Measurements from ENCODE around the gene C9orf50. TPM values are rescaled to one million over a fixed set of nuclear protein-coding genes. Genes with fewer than 3 reads are reported as not detected.

C9orf50 gene
- total RNA-seq, 1 experiment from 2014 or later = not detected

DNA sequence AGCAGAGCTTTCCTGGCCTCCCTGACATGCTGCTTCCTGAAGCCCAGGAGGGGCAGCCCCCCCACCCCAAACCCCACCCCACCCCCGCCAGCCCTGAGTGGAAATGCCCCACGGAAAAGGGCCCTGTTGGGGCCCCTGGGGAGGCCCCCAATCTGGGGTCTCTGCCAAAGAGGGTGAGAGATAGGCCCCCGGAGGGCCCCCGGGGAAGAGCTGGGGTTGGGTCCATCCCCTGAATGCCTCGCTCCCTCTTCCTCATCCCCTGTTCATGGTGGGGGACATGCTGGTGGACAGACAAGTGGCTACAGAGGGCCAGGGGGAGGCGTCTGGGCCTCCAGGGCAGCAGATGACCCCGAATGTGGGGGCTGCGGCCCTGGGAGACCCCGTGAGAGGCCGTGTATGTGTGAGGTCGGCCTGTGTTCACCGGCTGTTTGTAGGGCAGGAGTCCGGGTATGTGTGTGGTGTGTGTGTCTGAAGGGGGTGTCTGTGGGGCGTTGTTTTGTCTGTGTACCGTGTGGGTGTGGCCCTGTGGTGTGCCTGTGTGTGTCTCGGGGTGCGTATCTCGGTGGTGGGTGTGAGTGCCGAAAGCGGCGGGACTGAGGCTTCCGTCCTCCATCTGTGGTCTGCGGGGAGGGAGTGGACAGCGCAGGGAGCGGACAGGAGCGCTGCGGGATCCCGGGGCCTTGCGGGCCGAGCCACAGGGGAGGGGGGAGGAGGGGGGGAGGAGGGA, 11.3 kb downstream of the C9orf50 start:
- BruUV-seq (replicated peaks) = no TSS peak
- H3K36me3 ChIP-seq (ENCODE audit: control insufficient read depth, insufficient read depth, low read length) = no peaks in the 10 kb centered on the region
- POLR2A ChIA-PET = interaction anchor here (0.7 kb wide), 1 partner anchor 182 kb away, joined by 9 read pairs; no protein-coding TSS in a partner anchor
- no peak for DNase-seq (ENCODE audit: low read depth, low spot score)
- peak overlapping the region; percentile 81 for H3K27ac ChIP-seq (ENCODE audit: low read length)
- intact Hi-C loops (cut with micrococcal nuclease; ENCODE audit: unreplicated experiment) (loop anchor here (5.0 to 10.0 kb wide), 2 partner anchors 432 to 475 kb away; partner anchors contain the start of gene IER5L), in situ Hi-C loops (cut with HindIII; ENCODE audit: low pct_unique_long_range_greater_than_20kb, low sequenced_read_pairs) (no loop called here)
- peak overlapping the region; percentile 18 to 41 for H3K4me3 ChIP-seq (ENCODE audit: low read depth in 2 of 2, low read length in 2 of 2)
- no peak for TF ChIP-seq TCF7L2 (IDR thresholded peaks at IDR 0.05; ENCODE audit: low read depth, low read length)
- TF ChIP-seq, protein P1, sequence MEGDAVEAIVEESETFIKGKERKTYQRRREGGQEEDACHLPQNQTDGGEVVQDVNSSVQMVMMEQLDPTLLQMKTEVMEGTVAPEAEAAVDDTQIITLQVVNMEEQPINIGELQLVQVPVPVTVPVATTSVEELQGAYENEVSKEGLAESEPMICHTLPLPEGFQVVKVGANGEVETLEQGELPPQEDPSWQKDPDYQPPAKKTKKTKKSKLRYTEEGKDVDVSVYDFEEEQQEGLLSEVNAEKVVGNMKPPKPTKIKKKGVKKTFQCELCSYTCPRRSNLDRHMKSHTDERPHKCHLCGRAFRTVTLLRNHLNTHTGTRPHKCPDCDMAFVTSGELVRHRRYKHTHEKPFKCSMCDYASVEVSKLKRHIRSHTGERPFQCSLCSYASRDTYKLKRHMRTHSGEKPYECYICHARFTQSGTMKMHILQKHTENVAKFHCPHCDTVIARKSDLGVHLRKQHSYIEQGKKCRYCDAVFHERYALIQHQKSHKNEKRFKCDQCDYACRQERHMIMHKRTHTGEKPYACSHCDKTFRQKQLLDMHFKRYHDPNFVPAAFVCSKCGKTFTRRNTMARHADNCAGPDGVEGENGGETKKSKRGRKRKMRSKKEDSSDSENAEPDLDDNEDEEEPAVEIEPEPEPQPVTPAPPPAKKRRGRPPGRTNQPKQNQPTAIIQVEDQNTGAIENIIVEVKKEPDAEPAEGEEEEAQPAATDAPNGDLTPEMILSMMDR (IDR thresholded peaks at IDR 0.05) = no peak
- TF ChIP-seq POLR2AphosphoS5 (IDR thresholded peaks at IDR 0.05; ENCODE audit: low read depth, low read length) = no peak
- TF ChIP-seq, protein P2, sequence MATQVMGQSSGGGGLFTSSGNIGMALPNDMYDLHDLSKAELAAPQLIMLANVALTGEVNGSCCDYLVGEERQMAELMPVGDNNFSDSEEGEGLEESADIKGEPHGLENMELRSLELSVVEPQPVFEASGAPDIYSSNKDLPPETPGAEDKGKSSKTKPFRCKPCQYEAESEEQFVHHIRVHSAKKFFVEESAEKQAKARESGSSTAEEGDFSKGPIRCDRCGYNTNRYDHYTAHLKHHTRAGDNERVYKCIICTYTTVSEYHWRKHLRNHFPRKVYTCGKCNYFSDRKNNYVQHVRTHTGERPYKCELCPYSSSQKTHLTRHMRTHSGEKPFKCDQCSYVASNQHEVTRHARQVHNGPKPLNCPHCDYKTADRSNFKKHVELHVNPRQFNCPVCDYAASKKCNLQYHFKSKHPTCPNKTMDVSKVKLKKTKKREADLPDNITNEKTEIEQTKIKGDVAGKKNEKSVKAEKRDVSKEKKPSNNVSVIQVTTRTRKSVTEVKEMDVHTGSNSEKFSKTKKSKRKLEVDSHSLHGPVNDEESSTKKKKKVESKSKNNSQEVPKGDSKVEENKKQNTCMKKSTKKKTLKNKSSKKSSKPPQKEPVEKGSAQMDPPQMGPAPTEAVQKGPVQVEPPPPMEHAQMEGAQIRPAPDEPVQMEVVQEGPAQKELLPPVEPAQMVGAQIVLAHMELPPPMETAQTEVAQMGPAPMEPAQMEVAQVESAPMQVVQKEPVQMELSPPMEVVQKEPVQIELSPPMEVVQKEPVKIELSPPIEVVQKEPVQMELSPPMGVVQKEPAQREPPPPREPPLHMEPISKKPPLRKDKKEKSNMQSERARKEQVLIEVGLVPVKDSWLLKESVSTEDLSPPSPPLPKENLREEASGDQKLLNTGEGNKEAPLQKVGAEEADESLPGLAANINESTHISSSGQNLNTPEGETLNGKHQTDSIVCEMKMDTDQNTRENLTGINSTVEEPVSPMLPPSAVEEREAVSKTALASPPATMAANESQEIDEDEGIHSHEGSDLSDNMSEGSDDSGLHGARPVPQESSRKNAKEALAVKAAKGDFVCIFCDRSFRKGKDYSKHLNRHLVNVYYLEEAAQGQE (IDR thresholded peaks at IDR 0.05; ENCODE audit: insufficient read depth in 1 of 2, low read depth in 2 of 2, low read length in 1 of 2) = no peak
- no peak for TF ChIP-seq SIN3A (IDR thresholded peaks at IDR 0.05; ENCODE audit: borderline replicate concordance, insufficient read depth, low read depth, low read length)
- H3K27me3 ChIP-seq (ENCODE audit: control insufficient read depth, insufficient read depth, low read length) = no peaks in the 10 kb centered on the region
- peaks cover 20% of the 10 kb centered on the region for H3K4me1 ChIP-seq (ENCODE audit: control insufficient read depth, insufficient read depth, low read length)
- CTCF ChIA-PET = interaction anchor here (0.7 to 1.6 kb wide), 3 partner anchors 15 to 478 kb away, joined by 3 to 4 read pairs (median 3); no protein-coding TSS in a partner anchor
- H3K9me3 ChIP-seq (ENCODE audit: control insufficient read depth, insufficient read depth, low read depth, low read length) = no peaks in the 10 kb centered on the region
- ATAC-seq = peak; percentile 12; the same call in 1 of the 2 replicates

DNA sequence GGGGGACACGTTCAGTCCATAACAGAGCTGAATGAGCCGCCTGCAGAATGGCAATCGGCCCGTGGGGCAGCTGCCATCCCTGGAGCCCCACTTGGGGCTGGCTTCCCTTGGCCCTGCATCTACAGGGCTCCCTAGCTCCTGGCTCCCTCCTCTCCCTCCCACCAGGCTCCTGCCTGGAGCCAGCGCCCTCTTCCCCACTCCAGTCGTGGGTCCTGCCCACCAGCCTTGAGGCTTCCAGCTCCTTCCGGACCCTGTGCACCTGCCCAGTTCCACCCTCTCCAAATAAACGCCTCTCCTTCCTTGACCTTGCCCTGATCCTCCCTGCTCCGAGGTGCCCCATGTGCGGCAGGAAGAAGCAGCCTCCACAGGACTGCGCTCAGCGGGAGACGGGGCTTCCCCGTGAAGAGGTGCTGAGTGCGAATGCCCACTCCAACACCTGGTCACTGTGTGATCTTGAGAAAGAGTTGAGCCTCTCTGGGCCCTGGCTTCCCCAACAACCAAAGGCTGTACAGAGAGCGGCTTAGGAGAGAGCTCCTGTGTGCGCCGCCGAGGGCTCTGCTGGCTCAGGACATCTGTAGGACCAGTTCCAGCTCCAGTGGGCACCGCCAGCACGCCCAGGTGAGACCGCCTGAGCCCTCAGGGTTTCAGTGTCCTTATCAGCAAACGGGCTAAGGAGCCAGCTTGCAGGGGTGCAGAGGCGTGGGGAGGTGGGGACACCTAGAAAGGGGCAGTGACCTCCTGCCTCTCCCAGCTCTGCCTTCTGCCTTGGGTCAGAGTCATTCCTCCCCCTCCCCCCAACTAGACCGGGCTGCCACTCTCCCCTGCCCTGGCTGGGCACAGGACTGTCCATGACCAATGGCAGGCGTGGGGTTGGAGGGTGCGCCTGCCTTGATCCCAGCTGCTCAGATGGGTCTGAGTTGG, 12.1 kb downstream of the C9orf50 start:
- Histone ChIP-seq H3K9me3 (ENCODE audit: control insufficient read depth, insufficient read depth, low read depth, low read length) (no peaks in the 10 kb centered on the region), H3K27me3 (ENCODE audit: control insufficient read depth, insufficient read depth, low read length) (no peaks in the 10 kb centered on the region), H3K36me3 (ENCODE audit: control insufficient read depth, insufficient read depth, low read length) (no peaks in the 10 kb centered on the region), H3K4me3 (ENCODE audit: low read depth in 2 of 2, low read length in 2 of 2) (no peak overlapping the region), H3K27ac (ENCODE audit: low read length) (peak overlapping the region; percentile 68; the same call in 1 of the 2 replicates), H3K4me1 (ENCODE audit: control insufficient read depth, insufficient read depth, low read length) (peaks cover 20% of the 10 kb centered on the region)
- no TSS peak for BruUV-seq (replicated peaks)
- TF ChIP-seq, protein P2 (IDR thresholded peaks at IDR 0.05; ENCODE audit: insufficient read depth in 1 of 2, low read depth in 2 of 2, low read length in 1 of 2) = no peak
- no peak for TF ChIP-seq SIN3A (IDR thresholded peaks at IDR 0.05; ENCODE audit: borderline replicate concordance, insufficient read depth, low read depth, low read length)
- TF ChIP-seq, protein P1 (IDR thresholded peaks at IDR 0.05) = no peak
- TF ChIP-seq TCF7L2 (IDR thresholded peaks at IDR 0.05; ENCODE audit: low read depth, low read length) = no peak
- TF ChIP-seq POLR2AphosphoS5 (IDR thresholded peaks at IDR 0.05; ENCODE audit: low read depth, low read length) = no peak
- intact Hi-C loops (cut with micrococcal nuclease; ENCODE audit: unreplicated experiment) (loop anchor here (5.0 kb wide), 1 partner anchor 432 kb away; the partner anchor contains the start of gene IER5L), in situ Hi-C loops (cut with HindIII; ENCODE audit: low pct_unique_long_range_greater_than_20kb, low sequenced_read_pairs) (no loop called here)
- POLR2A ChIA-PET = no interaction called here
- CTCF ChIA-PET = interaction anchor here (0.6 to 1.6 kb wide), 4 partner anchors 15 to 477 kb away, joined by 3 to 4 read pairs (median 3); no protein-coding TSS in a partner anchor
- DNase-seq (ENCODE audit: low read depth, low spot score) (no peak), ATAC-seq (no peak)

Measured in Panc1 (cell line).